ENCODE data around the gene EDDM3A. TPM values are rescaled to one million over a fixed set of nuclear protein-coding genes. Genes with fewer than 3 reads are reported as not detected.
"Not testable (repeated sequence)": the region's sequence is repeated elsewhere in the genome, so short reads cannot be mapped to it uniquely, and the experiment has no call there.

Gene EDDM3A
- total RNA-seq, 1 donor from 2014 or later, result not detected

GRCh38 chr14:20732979-20733635 is 12.6 kb upstream of the EDDM3A start:
- DNase-seq (ENCODE audit: low read depth in 2 of 2), result no peak

GRCh38 chr14:20733684-20734429 is 11.8 kb upstream of the EDDM3A start:
- no peak for DNase-seq (ENCODE audit: low read depth in 2 of 2)

DNA sequence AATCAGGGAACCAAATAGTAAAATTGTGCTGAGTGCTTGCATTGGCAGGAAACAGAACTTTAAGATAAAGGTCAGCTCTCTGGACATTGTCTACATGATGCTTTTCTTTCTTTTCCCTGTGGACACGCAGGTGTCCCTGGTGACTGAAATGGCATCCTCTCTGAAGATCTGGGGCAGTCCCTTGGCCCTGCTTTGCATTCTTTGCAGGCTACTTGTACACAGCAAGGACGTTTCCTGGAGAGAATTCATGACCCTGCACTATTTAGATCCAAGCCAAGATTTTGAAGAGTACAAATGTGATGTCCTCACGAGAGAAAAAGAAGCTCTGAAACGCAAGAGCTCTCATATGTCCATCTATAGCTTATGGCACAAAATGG is 11.3 kb upstream of the EDDM3A start:
- no peak for DNase-seq (ENCODE audit: low read depth in 2 of 2)

DNA sequence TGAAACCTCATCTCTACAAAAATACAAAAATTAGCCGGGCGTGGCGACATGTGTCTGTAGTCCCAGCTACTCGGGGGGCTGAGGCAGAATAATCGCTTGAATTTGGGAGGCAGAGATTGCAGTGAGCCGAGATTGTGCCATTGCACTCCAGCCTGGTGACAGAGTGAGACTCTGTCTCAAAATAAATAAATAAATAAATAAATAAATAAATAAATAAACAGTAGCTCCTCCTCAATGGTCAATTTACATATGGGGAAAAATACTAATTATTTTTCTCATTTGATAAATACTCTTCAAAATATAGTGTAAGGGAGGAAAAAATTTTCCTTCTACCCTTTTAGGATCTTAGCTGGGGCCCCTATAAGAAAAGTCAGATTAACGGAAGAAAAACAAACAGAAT is 7.4 kb upstream of the EDDM3A start:
- DNase-seq (ENCODE audit: low read depth in 2 of 2), result not testable (repeated sequence)

- DNase-seq (ENCODE audit: low read depth in 2 of 2), result no peak
Observed at GRCh38 chr14:20742132-20742531, 3.6 kb upstream of the EDDM3A start.

- no peak for DNase-seq (ENCODE audit: low read depth in 2 of 2)
Observed at GRCh38 chr14:20743556-20743955, 2.1 kb upstream of the EDDM3A start.

DNA sequence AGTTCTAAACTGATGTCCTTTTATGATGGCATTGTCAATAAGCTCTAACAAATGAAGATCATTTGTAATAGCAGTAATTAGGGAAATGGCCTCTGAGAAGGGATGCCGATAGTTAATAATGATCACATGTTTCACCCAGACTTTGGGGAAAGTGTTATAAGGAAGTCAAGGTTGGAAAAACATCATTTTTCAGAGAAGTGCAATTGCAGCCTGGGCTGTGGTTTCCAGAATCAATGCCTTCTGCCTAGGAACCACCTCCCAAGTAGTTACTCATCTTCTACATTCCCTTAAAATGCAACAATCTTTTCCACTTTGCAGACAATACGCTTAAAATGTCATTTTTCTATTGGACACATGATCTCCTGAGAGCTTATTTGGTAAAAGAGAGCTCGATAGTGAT is 879 bp downstream of the EDDM3A start:
- DNase-seq (ENCODE audit: low read depth in 2 of 2), result no peak

GRCh38 chr14:20748439-20748838 is 2.8 kb downstream of the EDDM3A start:
- DNase-seq (ENCODE audit: low read depth in 2 of 2), result no peak

DNA sequence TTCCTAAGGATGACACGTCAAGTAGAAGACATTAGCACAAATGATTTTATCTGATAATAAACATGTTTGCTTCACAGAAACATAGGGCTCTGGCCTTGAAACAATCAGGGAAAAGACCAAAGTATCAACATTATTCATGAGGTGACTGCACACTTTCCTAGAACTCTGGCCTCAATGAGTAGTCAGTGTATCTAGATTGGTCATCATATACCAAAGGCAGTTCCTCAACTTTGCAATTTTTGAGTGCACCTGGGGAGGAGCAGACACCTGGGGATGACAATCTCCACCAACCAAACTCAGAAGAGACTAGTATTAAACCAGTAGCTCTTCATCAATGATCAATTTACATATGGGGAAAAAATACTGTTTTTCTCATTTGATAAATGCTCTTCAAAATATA is 4.5 kb downstream of the EDDM3A start:
- no peak for DNase-seq (ENCODE audit: low read depth in 2 of 2)

- DNase-seq (ENCODE audit: low read depth in 2 of 2), result no peak
Observed at GRCh38 chr14:20751963-20752562, 6.4 kb downstream of the EDDM3A start.

DNA sequence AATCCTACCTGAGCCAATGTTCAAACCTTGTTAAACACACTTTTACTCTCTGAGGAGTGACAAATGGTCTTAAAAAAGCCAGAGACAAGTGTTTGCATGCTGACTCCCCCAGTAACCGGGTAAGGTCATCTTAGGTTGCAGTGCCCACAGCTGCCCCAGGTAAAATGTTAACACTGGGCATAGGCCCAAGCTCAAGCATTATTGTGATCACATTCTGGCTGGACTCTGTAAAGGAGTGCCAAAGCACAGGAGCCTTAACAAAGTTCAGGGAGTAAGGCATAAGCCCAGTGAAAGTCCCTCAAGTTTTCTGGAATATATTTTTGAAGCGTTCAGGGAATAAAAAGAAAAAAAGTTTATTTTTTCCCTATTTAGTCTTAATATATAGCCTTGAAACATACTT is 8.6 kb downstream of the EDDM3A start:
- no peak for DNase-seq (ENCODE audit: low read depth in 2 of 2)

GRCh38 chr14:20755037-20755436 is 9.3 kb downstream of the EDDM3A start:
- no peak for DNase-seq (ENCODE audit: low read depth in 2 of 2)

- DNase-seq (ENCODE audit: low read depth in 2 of 2), result peak; percentile 12 to 52
Observed at GRCh38 chr14:20757965-20758364, 12.3 kb downstream of the EDDM3A start.

GRCh38 chr14:20759465-20759864 is 13.8 kb downstream of the EDDM3A start:
- DNase-seq (ENCODE audit: low read depth in 2 of 2), result not testable (repeated sequence)

GRCh38 chr14:20760950-20761349 is 15.3 kb downstream of the EDDM3A start:
- no peak for DNase-seq (ENCODE audit: low read depth in 2 of 2)

DNA sequence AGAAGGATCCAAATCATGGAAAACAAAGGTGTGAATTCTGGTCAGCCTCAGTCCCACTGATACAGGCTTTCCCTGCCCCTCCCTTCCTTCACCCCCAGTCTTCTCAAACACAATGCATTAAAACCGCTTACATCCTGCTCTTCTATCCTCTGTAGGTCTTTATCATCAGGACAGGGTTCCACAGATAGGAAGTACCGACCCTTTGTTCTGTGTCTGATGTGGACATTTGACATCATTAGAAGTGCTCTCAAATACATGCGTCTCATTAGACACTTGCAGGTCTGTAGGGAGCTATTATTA is 22.9 kb downstream of the EDDM3A start:
- DNase-seq (ENCODE audit: low read depth in 2 of 2), result no peak

GRCh38 chr14:20769421-20769820 is 23.7 kb downstream of the EDDM3A start:
- DNase-seq (ENCODE audit: low read depth in 2 of 2), result no peak

- no peak for DNase-seq (ENCODE audit: low read depth in 2 of 2)
Observed at GRCh38 chr14:20772650-20773049, 27.0 kb downstream of the EDDM3A start.

DNA sequence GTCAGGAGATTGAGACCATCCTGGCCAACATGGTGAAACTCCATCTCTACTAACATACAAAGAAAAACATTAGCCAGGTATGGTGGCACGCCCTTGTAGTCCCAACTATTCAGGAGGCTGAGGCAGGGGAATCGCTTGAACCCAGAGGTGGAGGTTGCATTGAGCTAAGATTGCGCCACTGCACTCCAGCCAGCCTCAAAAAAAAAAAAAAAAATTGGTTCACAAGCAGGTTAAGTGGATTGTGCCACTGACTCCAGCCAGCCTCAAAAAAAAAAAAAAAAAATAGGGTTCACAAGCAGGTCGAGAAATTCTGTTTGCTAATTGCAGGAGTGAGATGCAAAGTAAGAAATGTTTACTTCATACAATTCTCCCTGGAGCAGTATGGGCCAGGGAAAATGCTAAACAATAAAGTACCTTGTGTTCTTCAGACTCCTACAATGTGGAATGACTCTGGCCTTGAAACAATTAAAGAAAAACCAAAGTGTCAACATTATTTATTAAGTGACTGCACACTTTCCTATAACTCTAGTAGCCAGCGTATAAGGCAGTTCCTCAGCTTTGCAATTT is 28.7 kb downstream of the EDDM3A start:
- no peak for DNase-seq (ENCODE audit: low read depth in 2 of 2)

DNA sequence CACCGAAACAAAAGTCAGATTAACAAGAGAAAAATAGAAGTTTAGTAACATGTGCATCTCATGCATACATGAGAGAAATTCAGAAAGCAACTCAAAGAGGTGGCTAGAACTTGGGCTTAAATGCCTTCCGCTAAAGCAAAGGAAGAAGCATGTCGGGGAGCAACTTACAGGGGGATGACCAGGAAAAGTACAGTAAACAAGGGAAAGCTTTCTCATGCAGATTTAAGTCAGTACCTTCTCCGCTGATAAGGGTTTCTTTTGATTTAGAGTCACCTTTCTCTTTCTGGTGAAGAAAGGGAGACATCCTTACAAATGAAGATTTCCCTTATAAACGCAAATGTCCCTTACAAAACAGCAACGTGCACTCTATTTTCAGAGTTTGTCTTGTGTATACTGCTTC is 29.4 kb downstream of the EDDM3A start:
- DNase-seq (ENCODE audit: low read depth in 2 of 2), result no peak

- no peak for DNase-seq (ENCODE audit: low read depth in 2 of 2)
Observed at GRCh38 chr14:20775901-20776300, 30.2 kb downstream of the EDDM3A start.

GRCh38 chr14:20781803-20782202 is 36.1 kb downstream of the EDDM3A start:
- no peak for DNase-seq (ENCODE audit: low read depth in 2 of 2)

Measured in dermis microvascular lymphatic vessel endothelial cell (primary cell).